Stimulated activated naive CD8-positive, alpha-beta T cell treated with anti-CD3 and anti-CD28 coated beads, Interleukin-15, amount 100 ng/mL, for 72 hours (primary cell): ENCODE data around the gene EFNA5.
"Not testable (repeated sequence)": the region's sequence is repeated elsewhere in the genome, so short reads cannot be mapped to it uniquely, and the experiment has no call there.

Experiments
- ATAC-seq: fragments of 150-1000 bp; cut with Tn5 transposase; 2 replicates; pipeline ENCODE4 v1.10.0; 2021; ENCODE audit warnings: mild to moderate bottlenecking, moderate library complexity
- DNase-seq, 2 donors: peaks; one replicate each; pipeline ENCODE4 v3.0.0; 2021 to 2022
- H3K27ac Mint-ChIP-seq, 2 donors: one replicate each; pipeline ENCODE4 v1.8.0; 2022; ENCODE audit warnings: mild to moderate bottlenecking in 2 of 2, mixed read lengths in 2 of 2, moderate library complexity in 2 of 2
- H3K27me3 Mint-ChIP-seq: one replicate; pipeline ENCODE4 v1.8.0; 2022; ENCODE audit warnings: mixed read lengths
- H3K4me1 Mint-ChIP-seq: one replicate; pipeline ENCODE4 v1.8.0; 2022; ENCODE audit warnings: mild to moderate bottlenecking, mixed read lengths
- H3K4me3 Mint-ChIP-seq, 2 donors: one replicate each; pipeline ENCODE4 v1.8.0; 2022; ENCODE audit warnings: mild to moderate bottlenecking in 2 of 2, mixed read lengths in 2 of 2, moderate library complexity in 1 of 2
- H3K9me3 Mint-ChIP-seq, 2 donors: one replicate each; pipeline ENCODE4 v1.8.0; 2022; ENCODE audit warnings: mixed read lengths in 2 of 2

EFNA5 gene

DNA sequence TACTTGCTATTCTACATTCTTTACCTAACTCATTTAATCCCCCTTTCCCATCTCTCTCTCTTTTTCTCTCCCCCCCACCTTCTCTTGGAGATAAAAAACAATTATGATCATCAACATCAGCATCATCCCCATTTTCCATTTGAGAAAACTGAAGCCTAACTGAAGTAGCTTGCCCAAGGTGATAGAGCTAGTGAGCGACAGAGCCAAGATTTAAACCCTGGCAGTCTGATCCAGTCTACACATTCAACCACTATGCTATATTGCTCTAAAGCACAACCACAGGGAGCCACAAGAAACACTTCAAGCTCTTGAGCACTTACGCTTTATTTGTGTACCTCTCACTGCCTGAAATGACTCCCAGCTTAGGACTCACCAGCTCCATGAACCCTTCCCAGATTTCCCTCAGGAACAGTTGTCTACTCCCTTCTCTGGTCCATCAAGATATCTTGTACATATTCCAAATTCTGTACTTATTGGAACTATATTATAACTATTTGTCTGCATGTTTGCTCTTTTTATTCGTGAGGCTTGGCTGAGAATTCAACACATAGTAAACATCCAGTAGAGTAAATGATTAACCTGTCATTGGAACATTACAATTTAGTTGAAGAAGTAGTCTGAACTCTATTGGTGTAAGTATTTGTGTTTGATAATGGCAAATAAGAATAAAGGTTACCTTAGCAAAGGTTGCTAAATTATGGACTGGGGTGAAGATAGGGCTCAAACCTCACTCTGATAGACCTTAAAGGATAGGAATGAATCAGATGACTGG lies 164.8 kb downstream of the EFNA5 start:
- Mint-ChIP-seq H3K27me3 (peaks cover 24% of the 10 kb centered on the region), H3K9me3 (no peaks in the 10 kb centered on the region), H3K4me3 (no peak overlapping the region), H3K27ac (no peak overlapping the region), H3K4me1 (peaks cover 6% of the 10 kb centered on the region)
- DNase-seq, result no peak
- no peak for ATAC-seq

GRCh38 chr5:107504424-107504823 lies 166.3 kb downstream of the EFNA5 start:
- Mint-ChIP-seq H3K27ac (no peak overlapping the region), H3K4me3 (no peak overlapping the region), H3K27me3 (peaks cover 24% of the 10 kb centered on the region), H3K4me1 (peaks cover 6% of the 10 kb centered on the region), H3K9me3 (no peaks in the 10 kb centered on the region)
- ATAC-seq, result no peak
- no peak for DNase-seq

GRCh38 chr5:107502676-107503060 lies 168.1 kb downstream of the EFNA5 start:
- Mint-ChIP-seq H3K9me3 (no peaks in the 10 kb centered on the region), H3K27ac (peak overlapping the region in 1 of 2 donors; percentile 65), H3K4me1 (peaks cover 6% of the 10 kb centered on the region), H3K4me3 (no peak overlapping the region), H3K27me3 (peaks cover 24% of the 10 kb centered on the region)
- ATAC-seq (no peak), DNase-seq (no peak)

DNA sequence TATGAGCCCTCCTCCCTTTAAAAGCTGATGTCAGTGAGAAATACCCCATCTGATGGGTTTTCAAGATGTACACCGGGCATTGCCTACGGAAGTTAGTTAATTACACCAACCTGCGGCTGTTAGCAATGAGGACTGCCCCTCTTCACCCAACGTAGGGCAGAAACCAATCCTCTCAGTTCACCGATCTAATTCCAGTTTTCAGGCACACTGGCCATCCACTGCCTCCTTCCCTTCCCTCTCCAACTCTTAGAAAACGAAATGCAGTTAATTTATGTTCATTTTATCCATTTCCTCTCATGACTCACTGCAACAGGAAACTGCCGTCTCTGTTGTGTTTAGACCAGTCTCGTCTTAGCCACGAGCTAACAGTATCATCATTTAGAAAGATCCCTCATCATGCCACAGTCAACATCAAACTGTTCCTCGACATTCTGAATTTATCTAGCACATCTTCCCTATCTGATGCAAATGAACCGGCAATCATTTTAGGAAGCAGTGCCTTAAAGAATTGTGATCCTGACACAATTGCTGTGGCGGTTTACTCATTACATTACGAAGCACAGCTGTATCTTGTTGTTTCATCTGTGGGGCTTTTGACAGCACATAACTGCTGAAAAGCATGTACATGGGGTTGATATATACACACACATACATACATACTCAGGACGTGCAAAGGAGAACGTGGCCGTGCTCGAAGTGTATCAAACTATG lies 168.6 kb downstream of the EFNA5 start:
- peaks cover 6% of the 10 kb centered on the region for H3K4me1 Mint-ChIP-seq

GRCh38 chr5:107500840-107501239 lies 169.9 kb downstream of the EFNA5 start:
- Mint-ChIP-seq H3K9me3 (no peaks in the 10 kb centered on the region), H3K27me3 (peaks cover 16% of the 10 kb centered on the region), H3K4me1 (peaks cover 6% of the 10 kb centered on the region), H3K27ac (no peak overlapping the region), H3K4me3 (no peak overlapping the region)
- DNase-seq, result no peak
- ATAC-seq, result no peak

More for the DNA sequence above, 168.6 kb downstream of the EFNA5 start:
- H3K4me3 Mint-ChIP-seq, result no peak overlapping the region
- ATAC-seq (no peak), DNase-seq (no peak)
- peak overlapping the region in 1 of 2 donors; percentile 13 for H3K27ac Mint-ChIP-seq
- no peaks in the 10 kb centered on the region for H3K9me3 Mint-ChIP-seq
- peaks cover 24% of the 10 kb centered on the region for H3K27me3 Mint-ChIP-seq

GRCh38 chr5:107500347-107500746 lies 170.4 kb downstream of the EFNA5 start:
- Mint-ChIP-seq H3K27me3 (peaks cover 11% of the 10 kb centered on the region), H3K9me3 (peaks cover 0 to under 1% of the 10 kb centered on the region in 2 donors), H3K4me1 (peaks cover 6% of the 10 kb centered on the region), H3K27ac (peak overlapping the region in 1 of 2 donors; percentile 80), H3K4me3 (no peak overlapping the region)
- ATAC-seq (no peak), DNase-seq (no peak)

DNA sequence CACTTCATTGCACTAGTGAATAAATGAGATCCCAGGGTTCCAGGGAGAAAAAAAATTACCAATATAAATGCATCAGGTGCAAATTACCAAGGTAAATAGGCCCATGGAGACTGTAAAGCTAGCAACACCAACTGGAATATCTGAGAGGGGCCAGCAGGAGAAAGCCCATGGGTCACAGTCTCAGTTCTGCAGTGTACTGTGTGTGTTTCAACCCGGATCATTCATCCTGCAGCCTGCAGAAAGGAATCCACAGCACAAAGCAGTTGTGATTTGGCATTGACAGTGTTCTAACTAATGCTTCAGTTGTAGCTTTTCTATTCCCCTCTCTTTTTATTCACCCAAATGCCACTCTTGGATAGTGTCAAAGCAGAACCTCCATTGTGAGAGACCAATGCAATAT lies 171.0 kb downstream of the EFNA5 start:
- Mint-ChIP-seq H3K4me1 (peaks cover 6% of the 10 kb centered on the region), H3K27ac (peak overlapping the region in 1 of 2 donors; percentile 80), H3K4me3 (no peak overlapping the region), H3K27me3 (peaks cover 11% of the 10 kb centered on the region), H3K9me3 (peaks cover 0 to 5% of the 10 kb centered on the region in 2 donors)
- DNase-seq, result no peak
- no peak for ATAC-seq

GRCh38 chr5:107499237-107499636 lies 171.5 kb downstream of the EFNA5 start:
- H3K27me3 Mint-ChIP-seq, result peaks cover 11% of the 10 kb centered on the region
- peaks cover 6% of the 10 kb centered on the region for H3K4me1 Mint-ChIP-seq
- peaks cover 0 to 5% of the 10 kb centered on the region in 2 donors for H3K9me3 Mint-ChIP-seq

GRCh38 chr5:107496466-107496865 lies 174.3 kb downstream of the EFNA5 start:
- no peaks in the 10 kb centered on the region for H3K4me1 Mint-ChIP-seq
- DNase-seq (no peak), ATAC-seq (no peak)
- H3K9me3 Mint-ChIP-seq, result peaks cover 0 to 5% of the 10 kb centered on the region in 2 donors
- no peak overlapping the region for H3K27ac Mint-ChIP-seq
- no peak overlapping the region for H3K4me3 Mint-ChIP-seq
- H3K27me3 Mint-ChIP-seq, result no peaks in the 10 kb centered on the region

More at GRCh38 chr5:107499237-107499636, 171.5 kb downstream of the EFNA5 start:
- no peak for ATAC-seq
- no peak for DNase-seq
- Mint-ChIP-seq H3K27ac (no peak overlapping the region), H3K4me3 (no peak overlapping the region)

GRCh38 chr5:107494129-107494528 lies 176.6 kb downstream of the EFNA5 start:
- H3K4me3 Mint-ChIP-seq, DNase-seq, H3K4me1 Mint-ChIP-seq, H3K27me3 Mint-ChIP-seq, H3K9me3 Mint-ChIP-seq, H3K27ac Mint-ChIP-seq, ATAC-seq: not testable (repeated sequence)

GRCh38 chr5:107487056-107487542 lies 183.6 kb downstream of the EFNA5 start:
- Mint-ChIP-seq H3K4me1 (peaks cover 19% of the 10 kb centered on the region), H3K9me3 (peaks cover 10 to 20% of the 10 kb centered on the region in 2 donors), H3K27me3 (peaks cover 21% of the 10 kb centered on the region), H3K27ac (no peak overlapping the region), H3K4me3 (no peak overlapping the region)
- no peak for ATAC-seq
- no peak for DNase-seq

DNA sequence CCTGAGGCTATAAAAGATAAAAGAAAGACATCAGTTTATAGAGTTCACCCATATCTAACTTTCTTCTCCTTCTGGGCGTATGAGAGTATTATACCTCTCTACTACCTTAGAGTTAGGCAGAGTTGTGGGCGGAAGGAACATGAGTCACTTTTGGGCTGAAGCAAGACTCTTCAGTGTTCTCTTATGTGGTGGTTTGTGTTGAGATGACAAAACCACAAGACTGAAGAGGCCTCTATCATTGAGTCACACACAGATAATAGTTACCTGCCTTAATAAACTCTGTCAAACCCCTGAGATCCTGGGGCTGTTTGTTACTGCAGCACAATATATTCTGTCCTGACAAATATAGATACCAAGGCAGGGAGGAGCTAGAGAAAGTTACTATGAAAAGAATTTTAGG lies 184.2 kb downstream of the EFNA5 start:
- peak; percentile 99 for ATAC-seq
- Mint-ChIP-seq H3K9me3 (peaks cover 10 to 20% of the 10 kb centered on the region in 2 donors), H3K4me1 (peaks cover 19% of the 10 kb centered on the region), H3K27ac (peak overlapping the region in 1 of 2 donors; percentile 62), H3K4me3 (no peak overlapping the region), H3K27me3 (peaks cover 23% of the 10 kb centered on the region)
- DNase-seq, result peak; percentile 27 to 49

GRCh38 chr5:107485184-107485583 lies 185.6 kb downstream of the EFNA5 start:
- peaks cover 36% of the 10 kb centered on the region for H3K27me3 Mint-ChIP-seq

GRCh38 chr5:107484281-107484680 lies 186.5 kb downstream of the EFNA5 start:
- H3K27ac Mint-ChIP-seq, result no peak overlapping the region
- DNase-seq, result no peak
- peaks cover 36% of the 10 kb centered on the region for H3K27me3 Mint-ChIP-seq
- H3K4me1 Mint-ChIP-seq, result peaks cover 19% of the 10 kb centered on the region
- peaks cover 10 to 20% of the 10 kb centered on the region in 2 donors for H3K9me3 Mint-ChIP-seq
- no peak for ATAC-seq
- no peak overlapping the region for H3K4me3 Mint-ChIP-seq

More at GRCh38 chr5:107485184-107485583, 185.6 kb downstream of the EFNA5 start:
- Mint-ChIP-seq H3K9me3 (peaks cover 10 to 20% of the 10 kb centered on the region in 2 donors), H3K27ac (no peak overlapping the region), H3K4me1 (peaks cover 19% of the 10 kb centered on the region), H3K4me3 (no peak overlapping the region)
- DNase-seq, result no peak
- ATAC-seq, result no peak

- H3K4me3 Mint-ChIP-seq, result no peak overlapping the region
- peaks cover 19% of the 10 kb centered on the region for H3K4me1 Mint-ChIP-seq
- no peak for DNase-seq
- peaks cover 36% of the 10 kb centered on the region for H3K27me3 Mint-ChIP-seq
- peaks cover 10 to 20% of the 10 kb centered on the region in 2 donors for H3K9me3 Mint-ChIP-seq
- H3K27ac Mint-ChIP-seq, result no peak overlapping the region
- no peak for ATAC-seq
Observed at GRCh38 chr5:107483231-107484024, 187.3 kb downstream of the EFNA5 start.
